ENCODE results near the gene NDUFB7. TPM values are rescaled to one million over a fixed set of nuclear protein-coding genes. Genes with fewer than 3 reads are reported as not detected.
"Not testable (repeated sequence)": the region's sequence is repeated elsewhere in the genome, so short reads cannot be mapped to it uniquely, and the experiment has no call there.

Gene NDUFB7
- total RNA-seq, 1 donor from 2014 or later, result 137 TPM

DNA sequence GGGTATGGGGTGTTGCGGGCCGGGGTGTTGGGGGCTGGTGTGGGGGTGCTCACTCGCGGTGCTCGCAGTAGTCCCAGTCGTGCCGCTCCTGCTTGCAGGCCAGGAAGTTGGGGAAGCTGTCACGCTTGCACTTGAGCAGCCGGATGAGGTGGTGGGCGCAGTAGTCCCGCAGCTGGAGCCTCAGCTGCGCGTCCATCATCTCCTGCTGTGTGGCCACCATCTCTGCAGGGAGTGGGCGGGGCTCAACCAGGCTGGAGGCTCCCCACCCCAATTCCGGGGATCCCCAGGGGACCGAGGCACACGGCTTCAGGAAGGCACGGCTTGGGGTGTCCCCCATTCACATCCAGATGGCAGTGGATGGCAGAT is 5.2 kb downstream of the NDUFB7 start:
- Mint-ChIP-seq H3K27me3 (no peaks in the 10 kb centered on the region), H3K27ac (no peak overlapping the region), H3K36me3 (peaks cover 7% of the 10 kb centered on the region), H3K9me3 (no peaks in the 10 kb centered on the region), H3K4me1 (ENCODE audit: unreplicated experiment) (peaks cover 11% of the 10 kb centered on the region), H3K4me3 (no peak overlapping the region)
- TF ChIP-seq CTCF (conservative IDR thresholded peaks at IDR 0.05), result no peak
- no peak for DNase-seq (ENCODE audit: extremely low spot score, unreplicated experiment)

- H3K4me3 Mint-ChIP-seq, result no peak overlapping the region
- H3K27ac Mint-ChIP-seq, result no peak overlapping the region
- H3K9me3 Mint-ChIP-seq, result no peaks in the 10 kb centered on the region
- DNase-seq (ENCODE audit: extremely low spot score, unreplicated experiment), result no peak
- peaks cover 10% of the 10 kb centered on the region for H3K4me1 Mint-ChIP-seq (ENCODE audit: unreplicated experiment)
- H3K36me3 Mint-ChIP-seq, result peaks cover 7% of the 10 kb centered on the region
- no peak for TF ChIP-seq CTCF (conservative IDR thresholded peaks at IDR 0.05)
- no peaks in the 10 kb centered on the region for H3K27me3 Mint-ChIP-seq
These were observed 5.8 kb downstream of the NDUFB7 start for GRCh38 chr19:14565765-14566711.

DNA sequence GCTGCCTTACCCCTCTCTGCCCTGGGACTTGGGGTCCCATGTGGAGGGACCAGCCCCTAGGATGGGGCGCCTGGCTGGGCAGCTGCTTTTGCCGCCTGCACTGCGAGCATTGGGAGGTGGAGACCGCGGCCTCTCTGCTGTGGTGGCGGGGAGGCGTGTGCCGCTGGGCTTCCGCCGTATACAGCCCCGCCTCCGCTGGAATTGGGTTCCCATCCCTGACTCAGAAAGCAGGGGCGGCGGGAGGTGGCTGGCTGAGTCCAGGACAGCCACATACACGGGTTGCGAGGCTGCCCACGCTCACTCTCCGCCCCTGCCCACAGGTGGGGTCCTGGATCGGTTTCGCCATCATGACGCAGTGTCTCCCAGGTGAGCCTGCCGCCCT is 6.6 kb downstream of the NDUFB7 start:
- H3K27ac Mint-ChIP-seq, result no peak overlapping the region
- H3K4me1 Mint-ChIP-seq (ENCODE audit: unreplicated experiment), result peaks cover 10% of the 10 kb centered on the region
- peaks cover 7% of the 10 kb centered on the region for H3K36me3 Mint-ChIP-seq
- TF ChIP-seq CTCF (conservative IDR thresholded peaks at IDR 0.05), result no peak
- no peak overlapping the region for H3K4me3 Mint-ChIP-seq
- H3K9me3 Mint-ChIP-seq, result no peaks in the 10 kb centered on the region
- DNase-seq (ENCODE audit: extremely low spot score, unreplicated experiment), result no peak
- H3K27me3 Mint-ChIP-seq, result no peaks in the 10 kb centered on the region

- not testable (repeated sequence) for H3K27me3 Mint-ChIP-seq, H3K9me3 Mint-ChIP-seq, H3K27ac Mint-ChIP-seq
These were observed 7.1 kb downstream of the NDUFB7 start for GRCh38 chr19:14564652-14565297.

DNA sequence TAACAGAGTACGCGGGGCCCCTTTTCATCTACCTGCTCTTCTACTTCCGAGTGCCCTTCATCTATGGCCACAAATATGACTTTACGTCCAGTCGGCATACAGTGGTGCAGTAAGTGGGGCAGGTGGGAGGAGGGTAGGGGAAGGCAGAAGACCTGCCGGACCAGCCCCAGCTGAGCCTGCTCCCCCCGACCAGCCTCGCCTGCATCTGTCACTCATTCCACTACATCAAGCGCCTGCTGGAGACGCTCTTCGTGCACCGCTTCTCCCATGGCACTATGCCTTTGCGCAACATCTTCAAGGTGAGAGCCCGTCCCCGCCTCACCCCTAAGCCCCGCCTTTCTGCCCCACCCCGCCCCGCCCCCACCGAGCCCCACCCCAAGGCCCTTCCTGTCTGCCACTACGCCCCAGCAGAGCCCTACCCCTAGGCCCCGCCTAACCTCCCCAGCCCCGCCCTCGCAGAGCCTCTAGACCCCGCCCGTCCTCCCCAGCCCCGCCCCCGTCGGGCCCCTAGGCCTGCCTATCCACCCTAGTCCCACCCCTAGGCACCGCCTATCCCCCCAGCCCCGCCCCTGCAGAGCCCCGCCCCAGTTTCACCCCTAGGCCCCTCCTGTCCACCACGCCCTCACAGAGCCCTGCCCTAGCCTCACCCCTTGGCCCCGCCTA is 7.7 kb downstream of the NDUFB7 start:
- no peak for DNase-seq (ENCODE audit: extremely low spot score, unreplicated experiment)
- H3K27ac Mint-ChIP-seq, result no peak overlapping the region
- TF ChIP-seq CTCF (conservative IDR thresholded peaks at IDR 0.05), result no peak

More at GRCh38 chr19:14564652-14565297, 7.1 kb downstream of the NDUFB7 start:
- DNase-seq (ENCODE audit: extremely low spot score, unreplicated experiment); H3K36me3 Mint-ChIP-seq; H3K4me3 Mint-ChIP-seq: not testable (repeated sequence)
- peaks cover 10% of the 10 kb centered on the region for H3K4me1 Mint-ChIP-seq (ENCODE audit: unreplicated experiment)

GRCh38 chr19:14563590-14563926 is 8.3 kb downstream of the NDUFB7 start:
- peaks cover 6% of the 10 kb centered on the region for H3K36me3 Mint-ChIP-seq
- H3K27ac Mint-ChIP-seq, result no peak overlapping the region
- no peaks in the 10 kb centered on the region for H3K27me3 Mint-ChIP-seq
- no peak for TF ChIP-seq CTCF (conservative IDR thresholded peaks at IDR 0.05)
- no peaks in the 10 kb centered on the region for H3K9me3 Mint-ChIP-seq
- no peak for DNase-seq (ENCODE audit: extremely low spot score, unreplicated experiment)
- H3K4me1 Mint-ChIP-seq (ENCODE audit: unreplicated experiment), result peaks cover 10% of the 10 kb centered on the region
- H3K4me3 Mint-ChIP-seq, result no peak overlapping the region

More for the DNA sequence above, 7.7 kb downstream of the NDUFB7 start:
- Mint-ChIP-seq H3K4me3 (no peak overlapping the region), H3K4me1 (ENCODE audit: unreplicated experiment) (peaks cover 10% of the 10 kb centered on the region), H3K27me3 (no peaks in the 10 kb centered on the region), H3K36me3 (peaks cover 7% of the 10 kb centered on the region), H3K9me3 (no peaks in the 10 kb centered on the region)

All from type B pancreatic cell (in vitro differentiated cells).